Esophagus squamous epithelium (tissue), 5 donors: ENCODE measurements around the gene TRIM40. TPM values are rescaled to one million over a fixed set of nuclear protein-coding genes. Genes with fewer than 3 reads are reported as not detected.

Experiments
- DNase-seq: peaks from one replicate; lab custom pipeline; 2025; lab: John Stamatoyannopoulos, UW
- H3K27ac ChIP-seq, 4 donors: fragments of 200-600 bp; sonication (generic); one replicate each; pipeline ENCODE4 v1.5.1; 2016 to 2019; ENCODE audit warnings: mild to moderate bottlenecking in 1 of 4
- H3K27me3 ChIP-seq, 4 donors: fragments of 200-600 bp; sonication (generic); 1 replicate in 3 of 4; 2 replicates in 1 of 4; pipeline versions ENCODE4 v1.5.1 to v1.6.0; 2017 to 2021; ENCODE audit warnings: antibody characterized with exemption in 1 of 4
- H3K36me3 ChIP-seq, 3 donors: fragments of 200-600 bp; sonication (generic); one replicate each; pipeline ENCODE4 v1.5.1; 2016 to 2019
- H3K4me1 ChIP-seq, 3 donors: fragments of 200-600 bp; sonication (generic); one replicate each; pipeline ENCODE4 v1.5.1; 2017 to 2019
- H3K4me3 ChIP-seq, 4 donors: fragments of 200-600 bp; sonication (generic); 1 replicate in 3 of 4; 2 replicates in 1 of 4; pipeline ENCODE4 v1.5.1; 2016 to 2019; ENCODE audit warnings: mild to moderate bottlenecking in 2 of 4, moderate library complexity in 1 of 4
- H3K9me3 ChIP-seq, 3 donors: fragments of 200-600 bp; sonication (generic); one replicate each; pipeline ENCODE4 v1.5.1; 2016 to 2019
- POLR2A ChIP-seq, 4 donors: fragments of 450-650 bp; IDR thresholded peaks; one replicate each; pipeline ENCODE4 v1.6.1; 2017; ENCODE audit warnings: antibody characterized with exemption in 4 of 4, mild to moderate bottlenecking in 4 of 4, moderate library complexity in 3 of 4
- WGBS, 2 donors: methylation state at CpG; one replicate each; pipeline ENCODE4 v1.1.5; 2018; 5-methylcytosine and 5-hydroxymethylcytosine counted together
- intact Hi-C: fragments of 100-400 bp; cut with DNase I; formaldehyde crosslinking; loops from one replicate; pipeline ENCODE4 v1.15.0; 2022
- total RNA-seq, 4 donors: library from RNA; depleted of rRNA; stranded (reverse); fragments of >200 nt; gene quantifications; one replicate each; pipeline ENCODE4 v1.1.0, GENCODE V29; 2016
- TF ChIP-seq, protein P1 (sequence below), 6 experiments: fragments of 450-650 bp in 4 of 6; fragments of 200-600 bp in 2 of 6; sonication (generic) in 2 of 6; IDR thresholded peaks; one replicate each; pipeline ENCODE4 v1.5.1; 2016 to 2019; ENCODE audit warnings: antibody characterized with exemption in 6 of 6, mild to moderate bottlenecking in 4 of 6, moderate library complexity in 4 of 6
- donor health status: DM: yes; HTN: yes; CAD: no.

TRIM40 gene
- total RNA-seq, 4 donors from 2014 or later, result not detected

DNA sequence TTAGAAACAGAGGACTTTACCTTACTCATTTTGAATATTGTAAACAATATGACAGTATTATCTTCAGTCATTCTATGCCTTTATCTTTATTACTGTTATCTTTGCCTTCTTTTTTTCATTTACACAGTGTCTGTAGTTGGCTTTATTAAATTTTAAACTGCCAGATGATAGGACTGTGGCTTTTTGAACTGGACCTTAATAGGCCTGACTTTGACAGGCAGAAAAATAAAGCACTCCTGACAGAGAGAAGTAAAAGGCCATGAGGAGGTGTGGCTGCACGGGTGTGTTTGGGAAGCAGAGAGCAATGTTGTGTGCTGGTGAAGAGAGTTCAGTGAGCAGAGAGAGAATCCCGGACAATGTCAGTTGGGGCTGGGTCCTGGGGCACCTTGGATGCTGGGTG, 7.8 kb downstream of the TRIM40 start:
- WGBS, 2 donors, result 47 to 49% methylated on average over 2 of the region's 2 CpGs

DNA sequence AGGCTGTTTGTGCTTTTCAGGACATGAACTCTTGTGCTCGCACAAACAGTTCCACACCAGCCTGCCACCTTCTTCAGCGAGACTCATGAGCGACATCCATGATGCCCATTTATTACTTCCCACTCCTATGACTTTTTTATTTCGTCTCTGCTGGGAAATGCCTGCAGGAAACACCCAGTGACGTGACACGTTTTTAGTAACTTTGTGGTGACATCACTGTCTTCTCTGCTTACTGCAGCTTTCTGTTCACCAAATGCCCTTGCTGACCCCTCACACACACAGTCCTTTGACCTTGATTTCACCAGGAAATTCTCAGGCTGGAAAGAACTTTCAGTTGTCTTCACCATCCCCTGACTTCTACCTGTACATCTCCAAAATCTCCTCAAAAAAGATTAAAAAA, 8.9 kb downstream of the TRIM40 start:
- Histone ChIP-seq H3K4me1 (no peaks in the 10 kb centered on the region), H3K9me3 (no peaks in the 10 kb centered on the region), H3K4me3 (no peak overlapping the region), H3K36me3 (no peaks in the 10 kb centered on the region), H3K27me3 (peaks cover 0 to 73% (median 0%) of the 10 kb centered on the region in 4 donors), H3K27ac (no peak overlapping the region)
- intact Hi-C loops, result no loop called here
- no peak for TF ChIP-seq POLR2A (IDR thresholded peaks at IDR 0.05)
- TF ChIP-seq, protein P1, sequence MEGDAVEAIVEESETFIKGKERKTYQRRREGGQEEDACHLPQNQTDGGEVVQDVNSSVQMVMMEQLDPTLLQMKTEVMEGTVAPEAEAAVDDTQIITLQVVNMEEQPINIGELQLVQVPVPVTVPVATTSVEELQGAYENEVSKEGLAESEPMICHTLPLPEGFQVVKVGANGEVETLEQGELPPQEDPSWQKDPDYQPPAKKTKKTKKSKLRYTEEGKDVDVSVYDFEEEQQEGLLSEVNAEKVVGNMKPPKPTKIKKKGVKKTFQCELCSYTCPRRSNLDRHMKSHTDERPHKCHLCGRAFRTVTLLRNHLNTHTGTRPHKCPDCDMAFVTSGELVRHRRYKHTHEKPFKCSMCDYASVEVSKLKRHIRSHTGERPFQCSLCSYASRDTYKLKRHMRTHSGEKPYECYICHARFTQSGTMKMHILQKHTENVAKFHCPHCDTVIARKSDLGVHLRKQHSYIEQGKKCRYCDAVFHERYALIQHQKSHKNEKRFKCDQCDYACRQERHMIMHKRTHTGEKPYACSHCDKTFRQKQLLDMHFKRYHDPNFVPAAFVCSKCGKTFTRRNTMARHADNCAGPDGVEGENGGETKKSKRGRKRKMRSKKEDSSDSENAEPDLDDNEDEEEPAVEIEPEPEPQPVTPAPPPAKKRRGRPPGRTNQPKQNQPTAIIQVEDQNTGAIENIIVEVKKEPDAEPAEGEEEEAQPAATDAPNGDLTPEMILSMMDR (IDR thresholded peaks at IDR 0.05), result no peak
- no peak for DNase-seq
- 57 to 70% methylated on average over 6 of the region's 6 CpGs for WGBS, 2 donors

More for the DNA sequence above, 7.8 kb downstream of the TRIM40 start:
- peaks cover 0 to 80% (median 0%) of the 10 kb centered on the region in 4 donors for H3K27me3 ChIP-seq
- no peak for TF ChIP-seq POLR2A (IDR thresholded peaks at IDR 0.05)
- TF ChIP-seq, protein P1 (IDR thresholded peaks at IDR 0.05), result no peak
- H3K36me3 ChIP-seq, result no peaks in the 10 kb centered on the region
- DNase-seq, result no peak
- intact Hi-C loops, result no loop called here
- H3K4me3 ChIP-seq, result no peak overlapping the region
- H3K9me3 ChIP-seq, result no peaks in the 10 kb centered on the region
- no peaks in the 10 kb centered on the region for H3K4me1 ChIP-seq
- H3K27ac ChIP-seq, result no peak overlapping the region

DNA sequence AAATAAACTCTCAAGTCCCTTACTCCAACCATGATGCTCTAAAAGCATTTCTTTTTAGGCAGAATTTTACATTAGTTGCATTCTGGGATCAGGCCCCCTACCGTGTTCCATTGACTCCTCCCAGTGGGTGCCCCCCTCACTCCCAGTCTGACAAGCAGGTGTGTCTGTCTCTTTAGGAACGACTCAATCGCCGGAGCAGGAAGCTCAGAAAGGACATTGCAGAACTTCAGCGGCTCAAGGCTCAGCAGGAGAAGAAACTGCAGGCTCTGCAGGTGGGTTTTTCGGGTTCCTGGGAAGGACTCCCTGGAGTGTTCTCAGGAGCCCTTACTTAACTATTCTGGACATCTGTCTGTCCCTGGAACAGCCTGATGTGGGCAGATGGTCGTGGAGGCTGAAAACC, 9.9 kb downstream of the TRIM40 start:
- DNase-seq, result no peak
- TF ChIP-seq, protein P1 (IDR thresholded peaks at IDR 0.05), result no peak
- TF ChIP-seq POLR2A (IDR thresholded peaks at IDR 0.05), result no peak
- Histone ChIP-seq H3K27me3 (peaks cover 0 to 72% (median 0%) of the 10 kb centered on the region in 4 donors), H3K27ac (no peak overlapping the region), H3K4me3 (no peak overlapping the region), H3K36me3 (no peaks in the 10 kb centered on the region), H3K9me3 (no peaks in the 10 kb centered on the region), H3K4me1 (no peaks in the 10 kb centered on the region)
- intact Hi-C loops, result no loop called here
- WGBS, 2 donors, result 50 to 61% methylated on average over 2 to 3 of the region's 7 CpGs

DNA sequence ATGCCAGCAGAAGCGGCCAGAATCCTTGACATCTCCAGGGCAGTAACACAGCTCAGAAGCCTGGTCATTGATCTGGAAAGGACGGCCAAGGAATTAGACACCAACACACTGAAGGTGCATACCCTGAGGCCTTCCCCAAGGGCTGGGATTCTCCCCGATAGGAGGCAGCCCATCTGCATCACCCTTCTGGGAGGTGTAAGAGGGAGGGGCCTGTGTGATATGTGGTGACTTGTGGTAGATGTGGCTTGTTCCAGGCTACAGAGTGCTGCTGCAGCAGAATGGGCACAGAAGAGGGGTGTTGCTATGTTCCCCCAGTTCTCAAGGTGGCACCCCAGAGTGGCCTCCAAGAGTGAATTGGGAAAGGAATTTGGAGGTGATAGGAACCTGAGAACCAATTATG, 11.2 kb downstream of the TRIM40 start:
- no peak overlapping the region for H3K4me3 ChIP-seq
- no peak for TF ChIP-seq POLR2A (IDR thresholded peaks at IDR 0.05)
- TF ChIP-seq, protein P1 (IDR thresholded peaks at IDR 0.05), result no peak
- H3K4me1 ChIP-seq, result no peaks in the 10 kb centered on the region
- H3K27me3 ChIP-seq, result peaks cover 0 to 61% (median 0%) of the 10 kb centered on the region in 4 donors
- H3K36me3 ChIP-seq, result no peaks in the 10 kb centered on the region
- intact Hi-C loops, result no loop called here
- WGBS, 2 donors, result 50% methylated on average over 1 of the region's 3 CpGs; no CpG with 5 or more reads in 1 of the 2 donors
- no peak overlapping the region for H3K27ac ChIP-seq
- no peaks in the 10 kb centered on the region for H3K9me3 ChIP-seq
- DNase-seq, result no peak

DNA sequence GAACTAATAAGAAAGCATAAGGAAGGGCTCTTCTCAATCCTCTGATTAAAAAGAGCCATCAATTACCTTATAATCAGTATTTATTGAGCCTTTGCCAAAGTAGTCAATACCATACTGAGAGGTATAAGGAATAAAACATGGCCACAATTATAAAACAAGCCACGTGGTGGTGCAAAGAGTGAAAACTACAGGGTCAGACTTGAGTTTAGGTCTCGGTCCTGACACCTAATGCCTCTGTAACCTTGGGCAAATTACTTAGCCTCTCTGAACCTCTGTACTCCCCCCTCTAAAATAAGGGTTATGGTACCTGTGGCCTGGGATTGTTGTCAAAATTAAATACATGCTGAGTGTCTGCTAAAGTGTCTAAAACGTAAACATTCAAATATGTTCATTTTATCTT, 13.3 kb downstream of the TRIM40 start:
- Histone ChIP-seq H3K36me3 (no peaks in the 10 kb centered on the region), H3K4me3 (no peak overlapping the region), H3K4me1 (no peaks in the 10 kb centered on the region), H3K27me3 (peaks cover 0 to 51% (median 0%) of the 10 kb centered on the region in 4 donors), H3K9me3 (no peaks in the 10 kb centered on the region), H3K27ac (no peak overlapping the region)
- TF ChIP-seq, protein P1 (IDR thresholded peaks at IDR 0.05), result no peak
- TF ChIP-seq POLR2A (IDR thresholded peaks at IDR 0.05), result no peak
- WGBS, 2 donors, result 63 to 68% methylated on average over 3 of the region's 3 CpGs
- intact Hi-C loops, result no loop called here
- DNase-seq, result no peak
